Fibroblast of skin of right quadriceps (primary cell): ENCODE results near the gene ASIC3.
A peak's percentile ranks its signal among the peaks of the same experiment; 100 is the strongest.
"Not testable (repeated sequence)": the region's sequence is repeated elsewhere in the genome, so short reads cannot be mapped to it uniquely, and the experiment has no call there.

ENCODE experiments used
- DNase-seq: peaks from one replicate; pipeline ENCODE4 v3.0.0-alpha.2; 2013

Gene ASIC3

GRCh38 chr7:151014950-151015349, 33.4 kb upstream of the ASIC3 start:
- no peak for DNase-seq

DNA sequence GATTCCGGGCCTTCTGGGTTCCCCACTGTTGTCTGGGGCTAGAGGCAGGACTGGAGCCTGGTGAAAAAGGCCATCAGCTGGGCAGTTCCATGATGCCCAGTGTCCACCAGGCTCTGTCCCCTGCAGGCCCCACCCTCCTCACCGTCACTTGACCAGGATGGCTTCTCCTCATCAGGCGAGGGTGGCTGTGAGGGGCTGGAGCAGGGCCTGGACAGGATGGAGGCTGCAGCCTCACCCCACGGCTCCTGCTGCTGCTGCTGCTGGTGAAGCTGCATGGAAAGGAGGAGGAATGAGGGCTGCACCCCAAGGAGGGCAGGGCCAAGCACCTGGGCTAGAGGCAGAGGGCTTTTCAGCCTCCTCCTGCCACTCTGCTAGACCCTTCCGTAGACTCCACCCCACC, 32.4 kb upstream of the ASIC3 start:
- DNase-seq: no peak

DNA sequence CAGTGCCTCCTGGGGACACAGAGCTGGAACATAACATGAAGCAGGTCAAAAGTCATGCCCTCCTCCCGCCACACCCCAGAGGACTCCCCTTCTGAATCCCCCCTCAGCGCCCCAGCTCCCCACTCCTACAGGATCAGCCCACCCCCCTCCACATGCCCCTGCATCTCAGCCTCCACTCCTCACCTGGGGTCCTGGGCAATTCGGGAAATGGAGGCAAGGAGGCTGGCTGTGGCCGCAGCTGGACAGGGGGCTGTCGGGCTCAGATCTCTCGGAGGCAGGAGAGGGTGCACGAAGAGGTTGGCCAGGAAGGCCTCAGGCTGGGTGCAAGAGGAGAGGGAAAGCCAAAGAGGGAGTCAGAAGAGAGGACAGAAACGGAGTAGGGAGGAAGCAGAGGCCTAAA, 31.8 kb upstream of the ASIC3 start:
- DNase-seq: no peak

DNA sequence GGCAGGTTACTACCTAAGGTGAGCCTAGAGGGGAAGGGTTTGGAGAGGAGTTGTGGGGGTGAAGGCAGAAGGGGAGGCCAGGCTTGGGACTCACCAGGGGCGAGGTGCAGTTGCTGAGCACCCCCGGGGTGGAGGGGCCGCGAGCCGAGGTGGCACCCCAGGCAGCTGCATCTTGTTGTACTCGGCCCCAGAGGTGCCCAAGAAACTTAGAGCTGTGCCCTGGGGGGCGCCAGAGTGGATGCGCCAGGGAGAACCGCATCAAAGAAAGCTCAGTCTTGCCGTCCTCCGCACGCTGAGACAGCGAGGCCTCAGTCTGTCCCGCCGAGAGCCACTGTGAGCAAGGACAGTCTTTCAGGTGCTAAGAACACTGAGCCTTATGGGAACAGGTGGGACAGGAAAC, 31.4 kb upstream of the ASIC3 start:
- DNase-seq: no peak

GRCh38 chr7:151017370-151017952, 30.9 kb upstream of the ASIC3 start:
- DNase-seq: no peak

GRCh38 chr7:151017953-151018420, 30.3 kb upstream of the ASIC3 start:
- peak; percentile 38 for DNase-seq

DNA sequence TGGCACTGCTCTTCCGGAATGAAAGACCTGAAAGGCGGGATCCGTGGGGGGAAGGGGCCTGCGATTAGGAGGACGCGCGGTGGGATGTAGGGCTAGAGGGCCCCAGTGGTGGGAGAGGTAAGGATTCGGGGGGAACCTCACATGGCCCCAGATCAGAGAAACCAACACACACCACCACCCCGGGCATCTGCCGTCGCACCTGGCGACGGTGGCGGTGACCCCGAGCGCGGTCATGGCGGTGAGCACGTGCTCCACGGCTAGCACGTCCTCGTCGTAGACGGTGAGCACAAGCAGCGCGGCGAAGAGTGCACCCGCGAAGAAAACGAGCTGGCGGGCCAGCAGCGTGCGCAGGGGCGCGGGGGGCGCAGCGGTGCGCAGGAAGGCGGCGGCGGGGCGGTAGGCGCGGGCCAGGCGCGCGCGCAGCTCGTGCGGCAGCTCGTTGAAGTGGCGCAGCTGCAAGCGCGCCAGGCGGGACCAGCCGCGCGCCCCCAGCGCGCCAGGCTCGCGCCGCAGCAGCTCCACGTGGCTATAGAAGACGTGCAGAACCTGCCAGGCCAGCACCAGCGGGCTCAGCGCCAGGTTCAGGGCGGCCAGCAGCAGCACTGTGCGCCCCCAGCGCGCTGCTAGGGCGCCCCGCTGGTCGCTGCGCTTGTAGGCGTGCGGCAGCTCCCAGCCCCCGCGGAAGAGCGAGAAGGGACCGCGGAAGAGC, 29.8 kb upstream of the ASIC3 start:
- DNase-seq: peak; percentile 39

- DNase-seq: no peak
Measured at GRCh38 chr7:151019130-151019447, 29.2 kb upstream of the ASIC3 start.

DNA sequence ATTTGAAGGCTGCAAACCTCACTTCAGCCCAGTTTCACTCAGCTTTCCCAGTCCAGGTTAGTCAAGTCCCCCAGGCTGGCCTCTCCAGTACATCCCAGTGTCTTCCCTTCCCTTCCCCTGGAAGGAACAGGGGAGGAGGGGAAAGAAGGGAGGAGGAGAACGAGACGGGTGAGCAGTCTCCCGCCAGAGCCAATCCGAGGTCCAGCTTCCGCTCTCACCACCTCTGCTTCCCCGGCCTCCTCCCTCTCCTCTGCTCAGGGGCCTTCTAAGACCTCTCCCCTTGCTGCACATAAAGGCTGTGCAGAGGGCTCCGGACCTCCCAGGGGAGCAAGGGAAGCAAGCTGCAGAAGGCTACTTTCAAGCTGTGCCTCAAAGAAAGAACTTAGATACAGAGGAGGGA, 28.1 kb upstream of the ASIC3 start:
- no peak for DNase-seq

- no peak for DNase-seq
Measured at GRCh38 chr7:151023232-151023631, 25.1 kb upstream of the ASIC3 start.

DNA sequence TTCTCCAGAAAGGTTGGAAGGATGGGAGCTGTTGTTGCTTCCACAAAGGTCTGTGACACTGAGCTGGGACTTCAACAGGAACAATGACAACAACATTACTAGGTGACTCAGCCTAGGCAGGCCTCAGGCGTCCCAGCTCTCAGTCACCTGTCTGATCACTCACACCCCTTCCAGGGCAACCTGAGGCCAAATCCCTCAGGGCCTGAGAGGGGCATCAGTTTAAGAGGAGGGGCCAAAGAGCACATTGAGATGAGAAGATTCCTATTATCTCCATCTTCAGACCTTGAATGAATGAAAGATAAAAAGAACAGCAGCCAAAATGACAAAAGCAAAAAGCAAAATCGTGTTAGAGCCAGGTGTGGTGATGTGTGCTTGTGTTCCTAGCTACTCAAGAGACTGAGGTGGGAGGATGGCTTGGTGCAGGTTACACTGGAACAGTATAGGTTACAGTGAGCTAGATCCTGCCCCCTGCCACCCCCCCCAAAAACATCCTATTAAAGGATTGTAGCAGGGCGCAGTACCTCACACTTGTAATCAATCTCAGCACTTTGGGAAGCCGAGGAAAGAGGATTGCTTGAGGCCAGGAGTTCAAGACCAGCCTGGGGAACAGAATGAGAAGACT, 23.8 kb upstream of the ASIC3 start, which contains the start of gene ATG9B:
ATG9B (minus strand) TSS at position 60 of the 622 bp plus-strand sequence. CDS start 71 bp downstream, outside the sequence.
- no peak for DNase-seq

DNA sequence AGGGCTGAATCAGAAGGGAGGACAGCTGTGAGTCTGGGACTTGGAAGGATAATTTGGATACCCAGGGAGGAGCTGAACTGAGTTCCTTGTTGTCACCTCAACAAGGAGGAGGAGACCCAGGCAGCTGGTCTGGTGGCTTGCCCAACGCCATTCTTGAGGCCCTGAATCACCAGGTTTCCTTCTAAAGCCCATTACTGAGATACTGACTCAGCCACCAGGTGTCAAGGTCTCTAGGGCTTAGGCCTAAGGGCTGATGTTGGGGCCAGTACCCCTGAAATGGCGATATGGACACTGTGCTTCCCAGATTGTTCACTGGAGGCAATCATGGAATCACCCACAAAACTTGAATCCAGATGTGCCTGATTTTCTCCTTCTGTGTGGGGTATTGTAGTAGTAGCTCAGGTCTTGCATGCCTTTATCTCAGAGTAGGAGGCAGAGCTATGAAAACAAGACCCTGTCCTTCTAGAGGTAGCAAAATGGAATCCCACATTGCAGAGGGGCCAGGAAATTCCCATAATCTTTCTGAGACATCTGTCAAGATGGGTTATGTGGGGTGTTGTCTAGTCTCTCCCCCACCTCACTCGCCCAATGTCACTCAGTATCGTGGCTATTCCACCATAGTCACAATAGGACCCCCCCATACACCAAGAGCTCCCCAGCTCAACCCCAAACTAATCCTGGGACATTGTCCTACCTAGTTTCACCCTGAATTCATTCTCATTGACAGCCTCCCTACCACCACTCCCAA, 22.2 kb upstream of the ASIC3 start:
- DNase-seq: no peak

GRCh38 chr7:151026771-151027727, 21.3 kb upstream of the ASIC3 start:
- not testable (repeated sequence) for DNase-seq

DNA sequence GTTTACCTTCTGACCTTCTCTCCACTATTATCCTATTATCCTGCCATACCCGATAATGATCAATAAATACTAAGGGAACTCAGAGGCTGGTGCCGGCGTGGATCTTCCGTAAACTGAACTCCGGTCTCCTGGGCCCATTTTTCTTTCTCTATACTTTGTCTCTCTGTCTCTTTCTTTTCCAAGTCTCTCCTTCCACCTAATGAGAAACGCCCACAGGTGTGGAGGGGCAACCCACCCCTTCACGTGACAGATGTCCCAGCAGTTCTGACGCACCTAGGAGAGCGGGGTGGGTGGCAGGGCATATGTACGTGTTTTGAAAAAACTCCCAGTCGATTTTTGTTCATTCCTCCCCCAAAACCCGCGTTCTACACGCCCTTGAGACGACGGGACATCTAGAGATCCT, 20.6 kb upstream of the ASIC3 start:
- not testable (repeated sequence) for DNase-seq

DNA sequence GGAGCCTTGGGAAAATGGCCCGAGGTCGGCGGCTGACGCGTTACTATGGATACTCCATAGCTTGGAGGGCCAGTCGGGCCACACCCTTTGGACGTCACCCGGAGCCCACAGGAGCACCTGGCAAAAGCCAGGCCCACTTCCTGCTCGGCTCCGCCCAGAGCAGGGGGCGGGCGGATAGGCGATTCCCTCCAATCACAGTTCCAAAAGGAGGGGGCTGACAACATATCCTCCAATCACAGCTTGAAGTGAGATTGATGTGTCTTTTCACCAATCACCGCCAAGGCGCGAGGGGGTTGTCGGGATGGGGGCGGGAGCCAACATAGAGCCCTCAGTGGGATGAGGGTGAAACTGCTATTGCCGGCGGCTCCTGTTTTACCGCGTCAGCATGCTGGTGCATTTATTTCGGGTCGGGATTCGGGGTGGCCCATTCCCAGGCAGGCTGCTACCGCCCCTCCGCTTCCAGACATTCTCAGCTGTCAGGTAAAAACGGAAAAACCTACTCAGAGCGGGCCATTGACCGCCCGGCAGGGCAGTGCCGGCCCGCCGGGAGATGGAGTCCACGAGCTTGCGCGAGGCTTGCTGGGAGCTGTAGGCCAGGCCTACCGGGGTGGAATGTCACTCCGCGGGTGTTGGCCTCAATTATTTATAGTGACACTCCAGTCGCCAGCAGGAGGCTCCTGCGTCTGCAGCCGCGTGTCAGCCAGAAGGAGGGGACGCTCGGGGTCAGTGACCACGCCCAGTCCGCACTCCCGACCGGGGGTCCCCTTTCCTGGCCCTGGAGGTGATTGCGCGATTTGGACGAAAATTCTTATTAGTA, 20.0 kb upstream of the ASIC3 start, which contains the start of gene ABCB8:
ABCB8 (plus strand) TSS at position 320 of the 817 bp plus-strand sequence; CDS start at position 386, 66 bp downstream.
- DNase-seq: peak; percentile 99

DNA sequence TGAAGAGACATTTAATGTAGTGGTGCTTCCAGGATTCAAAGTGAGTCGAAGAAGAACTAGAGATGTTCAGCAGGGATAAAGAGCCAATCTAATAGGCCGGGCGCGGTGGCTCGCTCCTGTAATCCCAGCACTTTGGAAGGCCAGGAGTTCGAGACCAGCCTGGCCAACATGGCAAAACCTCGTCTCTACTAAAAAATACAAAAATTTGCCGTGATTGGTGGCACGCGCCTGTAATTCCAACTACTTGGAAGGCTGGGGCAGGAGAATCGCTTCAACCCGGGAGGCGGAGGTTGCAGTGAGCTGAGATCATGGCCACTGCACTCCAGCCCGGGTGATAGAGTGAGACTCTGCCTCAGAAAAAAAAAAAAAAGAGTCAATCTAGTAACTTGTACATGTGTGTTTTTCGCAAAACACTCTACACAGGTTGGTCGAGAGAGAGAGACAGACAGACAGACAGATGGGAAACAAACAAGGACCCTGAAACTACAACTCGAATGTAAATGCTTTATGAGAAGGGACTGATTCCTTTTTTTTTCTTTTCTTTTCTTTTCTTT, 19.3 kb upstream of the ASIC3 start:
- DNase-seq: no peak

GRCh38 chr7:151031011-151031410, 17.3 kb upstream of the ASIC3 start:
- DNase-seq: no peak

GRCh38 chr7:151032936-151033863, 15.1 kb upstream of the ASIC3 start:
- no peak for DNase-seq

DNA sequence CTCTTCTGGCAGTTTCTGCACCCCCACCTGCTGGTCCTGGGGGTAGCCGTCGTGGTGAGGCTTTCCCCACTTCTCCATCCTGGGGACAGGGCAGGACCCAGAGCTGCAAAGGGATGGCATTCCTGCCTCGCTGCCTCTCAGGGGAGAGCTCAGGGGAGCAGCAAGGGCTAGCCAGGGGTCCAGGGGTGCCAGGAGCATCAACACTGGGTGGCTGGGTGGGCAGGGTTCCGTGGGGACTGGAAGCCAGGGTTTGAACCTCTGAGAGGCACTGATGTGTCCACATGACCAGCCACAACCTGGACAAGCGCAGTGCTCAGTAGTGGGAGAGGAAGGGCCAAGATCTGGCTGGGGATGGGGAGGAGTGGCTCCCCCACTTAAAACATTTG, 14.5 kb upstream of the ASIC3 start:
- DNase-seq: no peak
